SK-N-MC (cell line): Measurements from ENCODE around the gene ZNF862.

Source experiments
- EZH2 ChIP-seq: fragments of 200-600 bp; sonication (generic); IDR thresholded peaks from one replicate; pipeline ENCODE4 v1.6.1; 2017; ENCODE audit warnings: antibody characterized with exemption
- FOXP2 ChIP-seq: optimal IDR thresholded peaks from 2 replicates; pipeline ENCODE3; 2011; ENCODE audit warnings: mild to moderate bottlenecking, moderate library complexity; ENCODE audit not compliant: insufficient read depth; ENCODE audit errors: extremely low read length, control extremely low read depth
- POLR2AphosphoS5 ChIP-seq: IDR thresholded peaks from 2 replicates; pipeline ENCODE4 v1.6.1; 2012; ENCODE audit warnings: mild to moderate bottlenecking, low read depth, low read length, borderline replicate concordance

DNA sequence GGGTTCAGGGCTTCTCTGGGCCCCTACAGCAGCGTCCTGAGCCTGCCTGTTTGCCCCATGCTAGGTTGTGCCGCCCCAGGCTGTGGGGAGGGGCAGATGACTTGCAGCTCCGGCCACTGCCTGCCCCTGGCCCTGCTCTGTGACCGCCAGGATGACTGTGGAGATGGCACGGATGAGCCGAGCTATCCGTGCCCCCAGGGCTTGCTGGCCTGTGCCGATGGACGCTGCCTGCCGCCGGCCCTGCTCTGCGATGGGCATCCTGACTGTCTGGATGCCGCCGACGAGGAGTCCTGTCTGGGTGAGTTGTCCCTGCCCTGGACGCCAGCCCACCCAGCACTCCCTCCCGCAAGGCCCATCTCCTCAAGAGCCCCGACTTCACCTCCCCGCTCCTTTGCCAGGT is 49.1 kb upstream of the ZNF862 start:
- TF ChIP-seq POLR2AphosphoS5 (no peak), EZH2 (no peak), FOXP2 (no peak)
